GM12874 (cell line): ENCODE results near the gene CLK2.
A peak's percentile ranks its signal among the peaks of the same experiment; 100 is the strongest.

ENCODE experiments used
- TF ChIP-seq, protein P1 (sequence below): IDR thresholded peaks from 2 replicates; pipeline ENCODE4 v1.5.1; 2011; ENCODE audit warnings: low read depth, mild to moderate bottlenecking, control low read depth, low read length, moderate library complexity; ENCODE audit not compliant: insufficient read depth

Gene CLK2

GRCh38 chr1:155284476-155284875 is 11.2 kb upstream of the CLK2 start:
- TF ChIP-seq, protein P1, sequence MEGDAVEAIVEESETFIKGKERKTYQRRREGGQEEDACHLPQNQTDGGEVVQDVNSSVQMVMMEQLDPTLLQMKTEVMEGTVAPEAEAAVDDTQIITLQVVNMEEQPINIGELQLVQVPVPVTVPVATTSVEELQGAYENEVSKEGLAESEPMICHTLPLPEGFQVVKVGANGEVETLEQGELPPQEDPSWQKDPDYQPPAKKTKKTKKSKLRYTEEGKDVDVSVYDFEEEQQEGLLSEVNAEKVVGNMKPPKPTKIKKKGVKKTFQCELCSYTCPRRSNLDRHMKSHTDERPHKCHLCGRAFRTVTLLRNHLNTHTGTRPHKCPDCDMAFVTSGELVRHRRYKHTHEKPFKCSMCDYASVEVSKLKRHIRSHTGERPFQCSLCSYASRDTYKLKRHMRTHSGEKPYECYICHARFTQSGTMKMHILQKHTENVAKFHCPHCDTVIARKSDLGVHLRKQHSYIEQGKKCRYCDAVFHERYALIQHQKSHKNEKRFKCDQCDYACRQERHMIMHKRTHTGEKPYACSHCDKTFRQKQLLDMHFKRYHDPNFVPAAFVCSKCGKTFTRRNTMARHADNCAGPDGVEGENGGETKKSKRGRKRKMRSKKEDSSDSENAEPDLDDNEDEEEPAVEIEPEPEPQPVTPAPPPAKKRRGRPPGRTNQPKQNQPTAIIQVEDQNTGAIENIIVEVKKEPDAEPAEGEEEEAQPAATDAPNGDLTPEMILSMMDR: no peak

- TF ChIP-seq, protein P1: no peak
Observed at GRCh38 chr1:155282488-155283091, 9.3 kb upstream of the CLK2 start.

GRCh38 chr1:155279268-155279667 is 6.0 kb upstream of the CLK2 start:
- TF ChIP-seq, protein P1: no peak

GRCh38 chr1:155278689-155279160 is 5.4 kb upstream of the CLK2 start:
- TF ChIP-seq, protein P1: no peak

DNA sequence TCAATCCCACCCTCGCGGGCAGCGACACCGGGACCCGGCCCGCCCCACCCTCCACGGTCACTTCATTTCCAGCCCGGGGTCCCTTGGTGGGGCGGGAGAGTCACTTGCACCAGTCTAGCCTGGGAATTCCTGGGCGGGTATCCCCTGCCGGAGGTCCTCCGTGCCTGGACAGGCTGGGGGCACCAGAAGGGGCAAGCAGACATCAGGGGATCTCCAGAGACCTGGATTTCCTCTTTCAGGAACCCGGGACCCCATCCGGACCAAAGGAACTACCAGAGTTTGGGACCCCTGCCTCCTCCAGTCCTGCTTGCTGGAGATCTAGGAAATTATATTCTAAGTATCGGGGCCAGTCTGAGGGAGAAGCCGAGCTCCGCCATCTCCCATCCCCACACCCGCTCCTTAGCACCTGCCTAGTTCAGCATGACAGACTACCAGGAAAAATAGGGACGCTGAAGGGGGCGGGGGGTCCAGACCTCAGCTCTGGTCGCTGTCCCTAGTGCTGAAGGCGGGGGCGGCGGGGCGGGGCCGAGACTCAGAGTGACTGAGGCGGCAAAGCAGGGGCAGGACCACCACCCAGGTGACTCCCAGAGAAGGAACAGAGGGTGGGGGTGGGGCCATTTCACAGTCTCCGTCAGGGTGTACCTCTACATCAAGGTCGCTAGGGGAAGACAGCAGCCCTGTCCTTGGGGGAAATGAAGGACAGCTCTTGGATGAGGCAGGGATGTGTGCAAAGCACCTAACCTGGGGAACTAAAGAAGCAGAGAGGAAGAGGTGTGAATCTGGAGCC is 4.8 kb upstream of the CLK2 start:
- TF ChIP-seq, protein P1: peak; percentile 56

DNA sequence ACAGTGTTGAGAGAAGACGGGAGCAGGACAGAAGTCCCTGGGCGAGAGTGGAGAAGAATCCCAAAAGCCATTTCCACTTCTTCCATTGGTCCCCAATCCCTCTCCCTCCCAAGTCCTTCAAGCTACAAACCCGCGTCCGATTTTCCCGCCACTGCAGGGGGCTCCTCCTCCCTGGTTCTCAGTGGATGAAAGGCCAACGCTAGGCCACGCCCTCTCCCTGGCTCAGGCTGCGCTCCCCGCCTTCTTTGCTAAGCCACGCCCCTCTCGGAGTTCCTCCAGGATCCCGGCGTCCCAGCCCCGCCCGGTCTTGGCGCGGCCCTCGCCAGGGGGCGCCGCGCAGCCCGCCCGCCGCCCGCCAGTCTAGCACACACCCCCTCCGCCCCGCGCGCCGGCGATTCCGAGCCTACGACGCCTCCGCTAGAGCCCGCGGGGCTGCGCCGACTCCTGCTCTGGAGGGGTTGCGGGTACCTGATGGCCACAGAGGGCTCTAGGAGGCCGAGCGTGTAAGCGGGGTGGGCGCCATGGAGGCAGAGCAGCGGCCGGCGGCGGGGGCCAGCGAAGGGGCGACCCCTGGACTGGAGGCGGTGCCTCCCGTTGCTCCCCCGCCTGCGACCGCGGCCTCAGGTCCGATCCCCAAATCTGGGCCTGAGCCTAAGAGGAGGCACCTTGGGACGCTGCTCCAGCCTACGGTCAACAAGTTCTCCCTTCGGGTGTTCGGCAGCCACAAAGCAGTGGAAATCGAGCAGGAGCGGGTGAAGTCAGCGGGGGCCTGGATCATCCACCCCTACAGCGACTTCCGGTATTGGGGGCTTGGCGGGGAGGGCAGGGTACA is 4.0 kb upstream of the CLK2 start, which contains the start of gene HCN3:
Gene HCN3, plus strand, starts transcription at position 394 of the 832 bp plus-strand sequence. Its CDS starts 128 bp downstream, at position 522.
- TF ChIP-seq, protein P1: peak; percentile 70
